ENCODE data around the gene IRGC.

IRGC gene, protein sequence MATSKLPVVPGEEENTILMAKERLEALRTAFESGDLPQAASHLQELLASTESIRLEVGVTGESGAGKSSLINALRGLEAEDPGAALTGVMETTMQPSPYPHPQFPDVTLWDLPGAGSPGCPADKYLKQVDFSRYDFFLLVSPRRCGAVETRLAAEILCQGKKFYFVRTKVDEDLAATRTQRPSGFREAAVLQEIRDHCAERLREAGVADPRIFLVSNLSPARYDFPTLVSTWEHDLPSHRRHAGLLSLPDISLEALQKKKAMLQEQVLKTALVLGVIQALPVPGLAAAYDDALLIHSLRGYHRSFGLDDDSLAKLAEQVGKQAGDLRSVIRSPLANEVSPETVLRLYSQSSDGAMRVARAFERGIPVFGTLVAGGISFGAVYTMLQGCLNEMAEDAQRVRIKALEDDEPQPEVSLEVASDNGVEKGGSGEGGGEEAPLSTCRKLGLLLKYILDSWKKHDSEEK

DNA sequence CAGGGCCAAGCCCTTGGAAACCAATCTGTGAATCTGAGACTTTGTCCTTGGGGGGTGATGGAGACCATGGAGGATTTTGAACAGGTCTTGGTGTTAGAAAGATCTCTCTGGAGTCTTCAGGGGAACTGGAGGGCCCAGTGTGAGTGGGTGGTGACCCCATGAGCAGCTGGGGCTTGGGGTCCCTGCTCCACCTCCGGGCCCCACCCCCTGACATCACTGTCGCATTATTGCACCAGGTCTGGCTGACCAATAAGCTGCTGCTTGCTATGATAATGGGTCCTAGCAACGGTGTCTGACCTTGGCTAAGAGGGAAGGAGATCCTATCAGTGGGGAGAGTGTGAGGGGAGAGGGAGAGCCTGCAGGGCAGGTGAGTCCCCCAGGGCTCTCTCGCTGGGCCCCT, at the start of gene IRGC:
Gene IRGC, plus strand, starts transcription at position 301 of the 400 bp plus-strand sequence. CDS start 2,483 bp downstream, outside the sequence.
- DNase-seq (ENCODE audit: low spot score), result no peak
- Histone ChIP-seq H3K36me3 (ENCODE audit: low read depth) (no peaks in the 10 kb centered on the region), H3K4me3 (ENCODE audit: severe bottlenecking) (no peak within 1 kb of the TSS), H3K27me3 (ENCODE audit: insufficient read depth, poor library complexity, severe bottlenecking) (no peaks in the 10 kb centered on the region), H3K27ac (ENCODE audit: poor library complexity, severe bottlenecking) (no peak within 1 kb of the TSS), H3K4me1 (ENCODE audit: insufficient read depth, poor library complexity, severe bottlenecking) (no peaks in the 10 kb centered on the region), H3K9me3 (ENCODE audit: severe bottlenecking) (no peaks in the 10 kb centered on the region)
- TF ChIP-seq, protein P1, sequence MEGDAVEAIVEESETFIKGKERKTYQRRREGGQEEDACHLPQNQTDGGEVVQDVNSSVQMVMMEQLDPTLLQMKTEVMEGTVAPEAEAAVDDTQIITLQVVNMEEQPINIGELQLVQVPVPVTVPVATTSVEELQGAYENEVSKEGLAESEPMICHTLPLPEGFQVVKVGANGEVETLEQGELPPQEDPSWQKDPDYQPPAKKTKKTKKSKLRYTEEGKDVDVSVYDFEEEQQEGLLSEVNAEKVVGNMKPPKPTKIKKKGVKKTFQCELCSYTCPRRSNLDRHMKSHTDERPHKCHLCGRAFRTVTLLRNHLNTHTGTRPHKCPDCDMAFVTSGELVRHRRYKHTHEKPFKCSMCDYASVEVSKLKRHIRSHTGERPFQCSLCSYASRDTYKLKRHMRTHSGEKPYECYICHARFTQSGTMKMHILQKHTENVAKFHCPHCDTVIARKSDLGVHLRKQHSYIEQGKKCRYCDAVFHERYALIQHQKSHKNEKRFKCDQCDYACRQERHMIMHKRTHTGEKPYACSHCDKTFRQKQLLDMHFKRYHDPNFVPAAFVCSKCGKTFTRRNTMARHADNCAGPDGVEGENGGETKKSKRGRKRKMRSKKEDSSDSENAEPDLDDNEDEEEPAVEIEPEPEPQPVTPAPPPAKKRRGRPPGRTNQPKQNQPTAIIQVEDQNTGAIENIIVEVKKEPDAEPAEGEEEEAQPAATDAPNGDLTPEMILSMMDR (IDR thresholded peaks at IDR 0.05; ENCODE audit: poor library complexity, severe bottlenecking), result no peak
- ATAC-seq (ENCODE audit: low read depth), result no peak

DNA sequence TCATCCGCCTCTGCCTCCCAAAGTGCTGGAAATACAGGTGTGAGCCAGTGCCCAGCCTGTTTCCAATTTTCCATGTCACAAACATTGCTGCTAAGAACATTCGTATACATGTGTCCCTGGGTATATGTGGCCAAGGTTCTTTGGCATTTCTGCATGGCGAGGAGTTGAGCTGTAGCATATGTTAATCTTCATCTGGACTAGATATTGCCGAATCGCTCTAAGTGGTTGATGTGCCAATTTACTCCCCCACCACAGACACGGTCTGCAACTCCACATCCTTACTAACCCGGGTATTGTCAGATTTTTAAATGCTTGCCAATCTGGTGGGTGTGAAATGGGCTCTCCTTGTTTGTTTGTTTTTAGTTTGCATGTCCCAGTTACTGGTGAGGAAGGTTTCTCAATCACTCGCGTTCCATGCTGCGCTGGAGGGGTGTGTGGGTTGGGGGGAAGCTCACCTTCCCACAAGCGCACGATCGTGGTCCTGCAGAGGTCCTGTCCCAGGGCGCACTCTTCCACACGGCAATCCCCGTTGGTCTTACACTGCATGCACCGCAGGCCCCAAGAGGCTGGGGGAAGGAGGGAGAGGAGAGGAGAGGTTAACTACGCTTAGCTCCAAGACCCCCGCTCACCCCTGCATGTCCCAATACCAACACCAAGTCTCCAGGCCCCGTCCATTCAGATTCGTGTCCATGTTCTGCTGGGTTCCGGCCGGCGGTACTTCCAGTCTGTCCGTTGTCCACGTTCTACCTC, 48.6 kb upstream of the IRGC start:
- no peaks in the 10 kb centered on the region for H3K9me3 ChIP-seq (ENCODE audit: severe bottlenecking)
- H3K4me1 ChIP-seq (ENCODE audit: insufficient read depth, poor library complexity, severe bottlenecking), result no peaks in the 10 kb centered on the region
- H3K4me3 ChIP-seq (ENCODE audit: severe bottlenecking), result peak overlapping the region; percentile 39
- peaks cover 49% of the 10 kb centered on the region for H3K36me3 ChIP-seq (ENCODE audit: low read depth)
- TF ChIP-seq, protein P1 (IDR thresholded peaks at IDR 0.05; ENCODE audit: poor library complexity, severe bottlenecking), result no peak
- no peak for DNase-seq (ENCODE audit: low spot score)
- H3K27ac ChIP-seq (ENCODE audit: poor library complexity, severe bottlenecking), result peak overlapping the region; percentile 24
- no peaks in the 10 kb centered on the region for H3K27me3 ChIP-seq (ENCODE audit: insufficient read depth, poor library complexity, severe bottlenecking)
- ATAC-seq (ENCODE audit: low read depth), result no peak

DNA sequence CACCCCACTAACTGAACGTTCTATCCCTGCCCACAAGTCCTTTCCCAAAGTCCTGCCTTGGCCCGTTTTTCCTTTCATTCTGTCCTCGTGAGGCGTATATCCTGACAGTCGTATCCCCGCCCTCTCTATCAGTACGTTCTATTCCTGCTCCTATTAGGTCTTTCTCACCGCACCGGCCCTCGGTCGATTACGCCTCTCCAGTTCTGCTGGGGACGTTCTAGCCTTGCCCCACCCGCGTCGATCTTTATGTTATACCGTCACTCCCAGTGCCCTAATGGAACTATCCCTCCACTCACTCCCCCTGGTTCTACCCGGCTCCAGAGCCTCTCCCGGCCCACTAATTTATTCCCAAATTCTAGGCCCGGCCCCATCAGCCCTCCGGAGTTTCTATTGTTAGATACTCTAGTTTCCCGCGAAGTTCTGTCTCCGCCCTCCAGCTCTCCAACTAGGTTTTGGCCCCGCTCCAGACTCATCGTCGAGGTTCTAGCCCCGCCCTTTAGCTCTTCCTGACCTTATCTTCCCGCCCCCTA, 47.9 kb upstream of the IRGC start:
- no peak for DNase-seq (ENCODE audit: low spot score)
- H3K27me3 ChIP-seq (ENCODE audit: insufficient read depth, poor library complexity, severe bottlenecking), result no peaks in the 10 kb centered on the region

DNA sequence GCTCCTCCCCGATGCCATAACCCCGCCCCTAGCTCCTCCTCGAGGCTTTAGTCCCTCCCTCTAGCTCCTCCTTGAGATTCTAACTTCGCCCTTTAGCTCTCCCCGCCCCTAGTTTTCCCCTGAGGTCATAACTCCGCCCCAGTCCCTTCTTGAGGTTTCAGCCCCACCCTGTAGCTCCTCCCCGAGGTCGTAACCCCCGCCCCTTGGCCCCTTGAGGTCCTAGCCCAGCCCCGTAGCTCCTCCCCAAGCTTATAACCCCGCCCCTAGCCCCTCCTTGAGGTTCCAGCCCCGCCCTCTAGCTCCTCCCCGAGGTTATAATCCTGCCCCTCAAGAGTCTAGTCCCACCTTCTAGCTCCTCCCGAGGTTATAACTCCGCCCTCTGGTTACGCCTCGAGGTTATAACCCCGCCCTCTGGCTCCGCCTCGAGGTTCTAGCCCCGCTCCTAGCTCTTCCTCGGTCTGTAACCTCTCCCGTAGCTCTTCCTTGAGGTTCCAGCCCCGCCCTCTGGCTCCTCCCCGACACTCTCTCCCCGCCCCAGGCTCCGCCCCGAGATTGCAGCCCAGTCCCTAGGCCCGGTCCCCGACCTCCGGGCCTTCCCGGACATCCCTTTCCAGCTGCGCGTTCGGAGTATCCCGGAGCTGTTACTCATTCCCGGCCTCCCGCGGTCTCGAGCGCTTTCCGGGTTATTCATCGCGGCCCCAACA, 47.3 kb upstream of the IRGC start:
- Histone ChIP-seq H3K9me3 (ENCODE audit: severe bottlenecking) (no peaks in the 10 kb centered on the region), H3K27me3 (ENCODE audit: insufficient read depth, poor library complexity, severe bottlenecking) (no peaks in the 10 kb centered on the region), H3K27ac (ENCODE audit: poor library complexity, severe bottlenecking) (peak overlapping the region; percentile 76), H3K4me1 (ENCODE audit: insufficient read depth, poor library complexity, severe bottlenecking) (no peaks in the 10 kb centered on the region), H3K36me3 (ENCODE audit: low read depth) (peaks cover 38% of the 10 kb centered on the region), H3K4me3 (ENCODE audit: severe bottlenecking) (peak overlapping the region; percentile 43)
- peak; percentile 93 for ATAC-seq (ENCODE audit: low read depth)
- TF ChIP-seq, protein P1 (IDR thresholded peaks at IDR 0.05; ENCODE audit: poor library complexity, severe bottlenecking), result no peak
- peak; percentile 97 for DNase-seq (ENCODE audit: low spot score)

More for the DNA sequence above, 47.9 kb upstream of the IRGC start:
- Histone ChIP-seq H3K9me3 (ENCODE audit: severe bottlenecking) (no peaks in the 10 kb centered on the region), H3K36me3 (ENCODE audit: low read depth) (peaks cover 43% of the 10 kb centered on the region), H3K4me1 (ENCODE audit: insufficient read depth, poor library complexity, severe bottlenecking) (no peaks in the 10 kb centered on the region), H3K27ac (ENCODE audit: poor library complexity, severe bottlenecking) (peak overlapping the region; percentile 24), H3K4me3 (ENCODE audit: severe bottlenecking) (peak overlapping the region; percentile 39)
- ATAC-seq (ENCODE audit: low read depth), result no peak
- TF ChIP-seq, protein P1 (IDR thresholded peaks at IDR 0.05; ENCODE audit: poor library complexity, severe bottlenecking), result no peak
